Ishikawa (cell line): ENCODE results near the gene MYL11.

Experiments used
- FOXM1 ChIP-seq: IDR thresholded peaks from 2 replicates; pipeline ENCODE4 v1.6.1; 2012; ENCODE audit warnings: low read depth, borderline replicate concordance
- TAF1 ChIP-seq: IDR thresholded peaks from 2 replicates; pipeline ENCODE4 v1.6.1; 2012; ENCODE audit warnings: low read depth, mild to moderate bottlenecking

DNA sequence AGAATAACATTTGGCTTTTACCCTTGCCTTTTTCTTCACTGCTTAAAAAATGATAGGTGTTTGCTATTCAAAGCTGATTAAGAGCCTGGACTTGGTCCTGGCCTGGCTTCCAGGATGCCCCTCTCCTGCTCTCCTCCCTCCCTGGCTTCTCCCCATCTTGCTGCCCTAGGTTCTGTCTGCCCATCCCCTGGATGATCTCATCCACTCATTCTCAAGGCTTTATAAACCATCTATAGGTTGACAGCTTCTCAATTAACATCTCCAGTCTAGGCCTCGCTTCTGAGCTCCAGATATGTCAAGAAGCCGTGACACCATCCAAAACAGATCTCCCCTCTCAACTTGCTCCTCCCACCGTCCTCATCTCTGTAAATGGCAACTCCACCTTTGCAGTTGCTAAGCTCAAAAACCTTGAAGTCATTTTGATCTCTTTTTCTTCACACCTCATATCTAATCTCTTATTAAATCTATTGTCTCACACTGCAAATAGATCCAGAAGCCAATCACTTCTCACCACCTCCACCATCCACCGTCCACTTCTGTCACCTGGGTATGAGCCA, 41.5 kb downstream of the MYL11 start:
- TF ChIP-seq FOXM1: no peak
- no peak for TF ChIP-seq TAF1
